Panc1 (cell line): ENCODE measurements around the gene METTL2A. TPM values are rescaled to one million over a fixed set of nuclear protein-coding genes. Genes with fewer than 3 reads are reported as not detected.

Experiments
- ATAC-seq: fragments of 200-7000 bp; cut with Tn5 transposase; 2 replicates; pipeline ENCODE4 v1.9.1; 2020; ENCODE audit warnings: mild to moderate bottlenecking, moderate library complexity
- BruUV-seq: library from RNA; stranded (reverse); fragments of 400-500 nt; replicated peaks from 2 replicates; lab custom pipeline; 2021; lab: Mats Ljungman, UMichigan
- CTCF ChIA-PET: fragments of 300-600 bp; sonication (Branson Sonifier 250); formaldehyde crosslinking; loops from one replicate; lab custom pipeline; 2022; ENCODE audit warnings: antibody characterized with exemption; lab: Charles Lee
- POLR2A ChIA-PET: fragments of 300-600 bp; sonication (Branson Sonifier 250); formaldehyde crosslinking; loops from one replicate; lab custom pipeline; 2022; ENCODE audit warnings: antibody characterized with exemption; lab: Charles Lee
- DNase-seq: peaks from one replicate; pipeline ENCODE4 v3.0.0-alpha.2; 2010; ENCODE audit warnings: low read depth, low spot score
- H3K27ac ChIP-seq: 2 replicates; pipeline ENCODE4 v1.5.1; 2011; ENCODE audit warnings: mild to moderate bottlenecking, low read length, inconsistent platforms
- H3K27me3 ChIP-seq: fragments of 200-500 bp; sonication (Bioruptor generic); 2 replicates; pipeline ENCODE4 v1.6.0; 2014; ENCODE audit warnings: low read length, inconsistent platforms; ENCODE audit not compliant: control insufficient read depth, insufficient read depth
- H3K36me3 ChIP-seq: fragments of 200-500 bp; sonication (Bioruptor generic); 2 replicates; pipeline ENCODE4 v1.5.1; 2014; ENCODE audit warnings: inconsistent platforms, mild to moderate bottlenecking, low read length, moderate library complexity; ENCODE audit not compliant: control insufficient read depth, insufficient read depth
- H3K4me1 ChIP-seq: 2 replicates; pipeline ENCODE4 v1.5.1; 2011; ENCODE audit warnings: inconsistent platforms, mild to moderate bottlenecking, low read length, moderate library complexity; ENCODE audit not compliant: control insufficient read depth, insufficient read depth
- H3K4me3 ChIP-seq, 2 experiments: 2 replicates each; pipeline ENCODE4 v1.5.1; 2011 to 2012; ENCODE audit warnings: low read depth in 2 of 2, low read length in 2 of 2, mild to moderate bottlenecking in 2 of 2, inconsistent platforms in 1 of 2, moderate library complexity in 1 of 2
- H3K9me3 ChIP-seq: fragments of 200-500 bp; sonication (Bioruptor generic); 2 replicates; pipeline ENCODE4 v1.5.1; 2014; ENCODE audit warnings: low read depth, mild to moderate bottlenecking, inconsistent platforms, low read length, moderate library complexity; ENCODE audit not compliant: control insufficient read depth, insufficient read depth
- POLR2AphosphoS5 ChIP-seq: IDR thresholded peaks from 2 replicates; pipeline ENCODE4 v1.6.1; 2012; ENCODE audit warnings: mild to moderate bottlenecking, low read depth, low read length, moderate library complexity
- SIN3A ChIP-seq: IDR thresholded peaks from 2 replicates; pipeline ENCODE4 v1.6.1; 2012; ENCODE audit warnings: low read depth, mild to moderate bottlenecking, low read length, moderate library complexity, borderline replicate concordance; ENCODE audit not compliant: insufficient read depth
- TCF7L2 ChIP-seq: IDR thresholded peaks from 2 replicates; pipeline ENCODE4 v1.6.1; 2011; ENCODE audit warnings: mild to moderate bottlenecking, low read depth, low read length, inconsistent platforms
- in situ Hi-C: cut with HindIII; loops from 2 replicates; pipeline ENCODE4 v1.10.0; 2016; ENCODE audit warnings: low sequenced_read_pairs, low pct_unique_long_range_greater_than_20kb
- intact Hi-C: fragments of 100-400 bp; cut with micrococcal nuclease; formaldehyde crosslinking; loops from one replicate; pipeline ENCODE4 v1.10.0; 2022; ENCODE audit not compliant: unreplicated experiment
- total RNA-seq: library from RNA; stranded (reverse); gene quantifications from one replicate; pipeline ENCODE4 v1.2.1, GENCODE V29; 2021; ENCODE audit not compliant: unreplicated experiment
- TF ChIP-seq, protein P1 (sequence below), 2 experiments: IDR thresholded peaks; 2 replicates each; pipeline ENCODE4 v1.6.1; 2011 to 2012; ENCODE audit warnings: low read depth in 2 of 2, control low read depth in 1 of 2, low read length in 1 of 2, mild to moderate bottlenecking in 1 of 2, moderate library complexity in 1 of 2; ENCODE audit not compliant: insufficient read depth in 1 of 2
- TF ChIP-seq, protein P2 (sequence below): fragments of 450-650 bp; IDR thresholded peaks from 2 replicates; pipeline ENCODE4 v1.5.1; 2017; ENCODE audit warnings: mild to moderate bottlenecking

Gene METTL2A
- total RNA-seq, 1 experiment from 2014 or later = 34.2 TPM

DNA sequence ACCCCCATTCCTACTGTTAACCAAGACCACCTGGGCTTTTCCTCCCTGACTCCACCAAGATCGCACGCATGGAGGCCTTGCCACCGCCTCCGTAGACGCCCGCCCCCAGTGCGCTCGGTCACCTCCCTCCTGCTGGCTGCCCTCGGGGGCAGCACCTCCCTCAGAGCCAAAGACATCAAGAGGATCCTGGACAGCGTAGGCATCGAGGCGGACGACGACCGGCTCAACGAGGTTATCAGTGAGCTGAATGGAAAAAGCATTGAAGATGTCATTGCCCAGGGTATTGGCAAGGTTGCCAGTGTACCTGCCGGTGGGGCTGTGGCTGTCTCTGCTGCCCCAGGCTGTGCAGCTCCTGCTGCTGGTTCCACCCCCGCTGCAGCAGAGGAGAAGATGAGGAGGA, 42.1 kb upstream of the METTL2A start:
- Histone ChIP-seq H3K9me3 (no peaks in the 10 kb centered on the region), H3K4me3 (no peak overlapping the region), H3K36me3 (no peaks in the 10 kb centered on the region), H3K4me1 (no peaks in the 10 kb centered on the region), H3K27me3 (peaks cover 33% of the 10 kb centered on the region), H3K27ac (no peak overlapping the region)
- BruUV-seq = no TSS peak
- intact Hi-C loops = no loop called here
- ChIA-PET POLR2A (no interaction called here), CTCF (no interaction called here)
- TF ChIP-seq, protein P1, sequence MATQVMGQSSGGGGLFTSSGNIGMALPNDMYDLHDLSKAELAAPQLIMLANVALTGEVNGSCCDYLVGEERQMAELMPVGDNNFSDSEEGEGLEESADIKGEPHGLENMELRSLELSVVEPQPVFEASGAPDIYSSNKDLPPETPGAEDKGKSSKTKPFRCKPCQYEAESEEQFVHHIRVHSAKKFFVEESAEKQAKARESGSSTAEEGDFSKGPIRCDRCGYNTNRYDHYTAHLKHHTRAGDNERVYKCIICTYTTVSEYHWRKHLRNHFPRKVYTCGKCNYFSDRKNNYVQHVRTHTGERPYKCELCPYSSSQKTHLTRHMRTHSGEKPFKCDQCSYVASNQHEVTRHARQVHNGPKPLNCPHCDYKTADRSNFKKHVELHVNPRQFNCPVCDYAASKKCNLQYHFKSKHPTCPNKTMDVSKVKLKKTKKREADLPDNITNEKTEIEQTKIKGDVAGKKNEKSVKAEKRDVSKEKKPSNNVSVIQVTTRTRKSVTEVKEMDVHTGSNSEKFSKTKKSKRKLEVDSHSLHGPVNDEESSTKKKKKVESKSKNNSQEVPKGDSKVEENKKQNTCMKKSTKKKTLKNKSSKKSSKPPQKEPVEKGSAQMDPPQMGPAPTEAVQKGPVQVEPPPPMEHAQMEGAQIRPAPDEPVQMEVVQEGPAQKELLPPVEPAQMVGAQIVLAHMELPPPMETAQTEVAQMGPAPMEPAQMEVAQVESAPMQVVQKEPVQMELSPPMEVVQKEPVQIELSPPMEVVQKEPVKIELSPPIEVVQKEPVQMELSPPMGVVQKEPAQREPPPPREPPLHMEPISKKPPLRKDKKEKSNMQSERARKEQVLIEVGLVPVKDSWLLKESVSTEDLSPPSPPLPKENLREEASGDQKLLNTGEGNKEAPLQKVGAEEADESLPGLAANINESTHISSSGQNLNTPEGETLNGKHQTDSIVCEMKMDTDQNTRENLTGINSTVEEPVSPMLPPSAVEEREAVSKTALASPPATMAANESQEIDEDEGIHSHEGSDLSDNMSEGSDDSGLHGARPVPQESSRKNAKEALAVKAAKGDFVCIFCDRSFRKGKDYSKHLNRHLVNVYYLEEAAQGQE (IDR thresholded peaks at IDR 0.05; ENCODE audit: insufficient read depth in 1 of 2, low read depth in 2 of 2, low read length in 1 of 2) = no peak
- TF ChIP-seq TCF7L2 = no peak
- no peak for TF ChIP-seq SIN3A
- TF ChIP-seq, protein P2, sequence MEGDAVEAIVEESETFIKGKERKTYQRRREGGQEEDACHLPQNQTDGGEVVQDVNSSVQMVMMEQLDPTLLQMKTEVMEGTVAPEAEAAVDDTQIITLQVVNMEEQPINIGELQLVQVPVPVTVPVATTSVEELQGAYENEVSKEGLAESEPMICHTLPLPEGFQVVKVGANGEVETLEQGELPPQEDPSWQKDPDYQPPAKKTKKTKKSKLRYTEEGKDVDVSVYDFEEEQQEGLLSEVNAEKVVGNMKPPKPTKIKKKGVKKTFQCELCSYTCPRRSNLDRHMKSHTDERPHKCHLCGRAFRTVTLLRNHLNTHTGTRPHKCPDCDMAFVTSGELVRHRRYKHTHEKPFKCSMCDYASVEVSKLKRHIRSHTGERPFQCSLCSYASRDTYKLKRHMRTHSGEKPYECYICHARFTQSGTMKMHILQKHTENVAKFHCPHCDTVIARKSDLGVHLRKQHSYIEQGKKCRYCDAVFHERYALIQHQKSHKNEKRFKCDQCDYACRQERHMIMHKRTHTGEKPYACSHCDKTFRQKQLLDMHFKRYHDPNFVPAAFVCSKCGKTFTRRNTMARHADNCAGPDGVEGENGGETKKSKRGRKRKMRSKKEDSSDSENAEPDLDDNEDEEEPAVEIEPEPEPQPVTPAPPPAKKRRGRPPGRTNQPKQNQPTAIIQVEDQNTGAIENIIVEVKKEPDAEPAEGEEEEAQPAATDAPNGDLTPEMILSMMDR = no peak
- no peak for TF ChIP-seq POLR2AphosphoS5
- DNase-seq = no peak
- in situ Hi-C loops = no loop called here
- ATAC-seq = no peak

DNA sequence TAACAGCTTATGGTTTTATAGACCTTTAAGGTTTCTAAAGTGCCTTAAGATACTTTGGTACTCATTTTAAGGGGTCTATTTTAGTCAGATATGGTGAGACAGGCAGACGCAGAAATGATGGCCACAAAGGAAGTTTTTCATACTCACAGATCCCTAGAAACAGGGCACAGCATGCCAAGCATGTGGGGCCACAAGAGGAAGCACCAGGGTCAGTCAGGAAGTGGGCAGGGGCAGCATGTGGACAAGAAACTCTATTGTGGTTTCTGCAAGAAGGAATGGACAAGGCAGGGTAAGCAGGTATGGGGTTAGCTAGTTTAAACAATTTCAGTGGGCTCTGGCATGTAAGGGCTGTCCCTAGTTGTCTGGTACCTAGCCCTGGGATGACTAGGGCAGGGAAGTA, 34.8 kb upstream of the METTL2A start:
- ChIA-PET CTCF (no interaction called here), POLR2A (no interaction called here)
- H3K9me3 ChIP-seq = no peaks in the 10 kb centered on the region
- TF ChIP-seq POLR2AphosphoS5 (no peak), SIN3A (no peak), TCF7L2 (no peak)
- TF ChIP-seq, protein P2 = no peak
- TF ChIP-seq, protein P1 (IDR thresholded peaks at IDR 0.05; ENCODE audit: insufficient read depth in 1 of 2, low read depth in 2 of 2, low read length in 1 of 2) = no peak
- no peak overlapping the region for H3K4me3 ChIP-seq
- BruUV-seq = no TSS peak
- no peak overlapping the region for H3K27ac ChIP-seq
- in situ Hi-C loops = no loop called here
- no peaks in the 10 kb centered on the region for H3K4me1 ChIP-seq
- H3K27me3 ChIP-seq = peaks cover 21% of the 10 kb centered on the region
- H3K36me3 ChIP-seq = no peaks in the 10 kb centered on the region
- no peak for ATAC-seq
- intact Hi-C loops = no loop called here
- no peak for DNase-seq
